Liver (tissue), 9 donors: ENCODE measurements around the gene TCEA2. TPM values are rescaled to one million over a fixed set of nuclear protein-coding genes. Genes with fewer than 3 reads are reported as not detected.

Source experiments
- DNase-seq: peaks from one replicate; pipeline ENCODE4 v3.0.0-alpha.2; 2017; ENCODE audit warnings: low spot score
- H3K27ac ChIP-seq, 2 donors: one replicate each; pipeline ENCODE4 v1.7.0; 2013; ENCODE audit warnings: inconsistent platforms in 2 of 2, low read length in 2 of 2, control low read depth in 1 of 2, low read depth in 1 of 2, mild to moderate bottlenecking in 1 of 2
- H3K27me3 ChIP-seq, 4 donors: one replicate each; pipeline versions ENCODE4 v1.6.1 to v1.7.0; 2013; ENCODE audit warnings: low read length in 3 of 4, inconsistent platforms in 1 of 4, mild to moderate bottlenecking in 1 of 4, moderate library complexity in 1 of 4; ENCODE audit not compliant: control insufficient read depth in 4 of 4, insufficient read depth in 4 of 4
- H3K36me3 ChIP-seq, 4 donors: one replicate each; pipeline versions ENCODE4 v1.6.1 to v1.7.0; 2013; ENCODE audit warnings: low read length in 3 of 4, mild to moderate bottlenecking in 3 of 4, low read depth in 1 of 4, moderate library complexity in 1 of 4; ENCODE audit not compliant: control insufficient read depth in 4 of 4, insufficient read depth in 3 of 4
- H3K4me1 ChIP-seq, 4 donors: one replicate each; pipeline versions ENCODE4 v1.6.1 to v1.7.0; 2013; ENCODE audit warnings: low read length in 3 of 4, mild to moderate bottlenecking in 3 of 4, moderate library complexity in 1 of 4; ENCODE audit not compliant: control insufficient read depth in 4 of 4, insufficient read depth in 4 of 4
- H3K4me3 ChIP-seq, 3 donors: one replicate each; pipeline versions ENCODE4 v1.6.1 to v1.7.0; 2013; ENCODE audit warnings: low read length in 3 of 3, control low read depth in 1 of 3, low read depth in 1 of 3, mild to moderate bottlenecking in 1 of 3
- H3K9ac ChIP-seq, 2 donors: one replicate each; pipeline ENCODE4 v1.7.0; 2013; ENCODE audit warnings: low read length in 2 of 2, mild to moderate bottlenecking in 2 of 2, moderate library complexity in 2 of 2, control low read depth in 1 of 2, low read depth in 1 of 2
- H3K9me3 ChIP-seq, 4 donors: one replicate each; pipeline versions ENCODE4 v1.6.1 to v1.7.0; 2013; ENCODE audit warnings: low read length in 3 of 4; ENCODE audit not compliant: control insufficient read depth in 4 of 4
- EGR1 ChIP-seq, 2 donors: IDR thresholded peaks; 2 replicates each; pipeline ENCODE4 v1.6.1; 2016 to 2018; ENCODE audit warnings: antibody characterized with exemption in 2 of 2, low read depth in 2 of 2
- FOXA2 ChIP-seq: IDR thresholded peaks from 2 replicates; pipeline ENCODE4 v1.6.1; 2016; ENCODE audit warnings: antibody characterized with exemption
- GABPA ChIP-seq, 2 donors: IDR thresholded peaks in 1 of 2; conservative IDR thresholded peaks in 1 of 2; 2 replicates each; pipeline ENCODE4 v1.6.1; 2016; ENCODE audit warnings: antibody characterized with exemption in 2 of 2, mild to moderate bottlenecking in 1 of 2, moderate library complexity in 1 of 2
- HNF4A ChIP-seq, 2 donors: conservative IDR thresholded peaks; 2 replicates each; pipeline ENCODE4 v1.6.1; 2016; ENCODE audit warnings: antibody characterized with exemption in 2 of 2, mild to moderate bottlenecking in 2 of 2
- HNF4G ChIP-seq: IDR thresholded peaks from 2 replicates; pipeline ENCODE4 v1.6.1; 2016; ENCODE audit warnings: antibody characterized with exemption
- JUND ChIP-seq, 2 donors: IDR thresholded peaks; 2 replicates each; pipeline ENCODE4 v1.6.1; 2016; ENCODE audit warnings: antibody characterized with exemption in 2 of 2
- NR2F2 ChIP-seq: IDR thresholded peaks from 2 replicates; pipeline ENCODE4 v1.6.1; 2016; ENCODE audit warnings: antibody characterized with exemption
- RAD21 ChIP-seq, 2 donors: IDR thresholded peaks; 2 replicates each; pipeline ENCODE4 v1.6.1; 2016; ENCODE audit warnings: antibody characterized with exemption in 2 of 2, mild to moderate bottlenecking in 2 of 2
- RXRA ChIP-seq, 2 donors: IDR thresholded peaks; 2 replicates each; pipeline ENCODE4 v1.6.1; 2017 to 2018; ENCODE audit warnings: antibody characterized with exemption in 2 of 2, mild to moderate bottlenecking in 1 of 2
- SP1 ChIP-seq: IDR thresholded peaks from 2 replicates; pipeline ENCODE4 v1.6.1; 2018; ENCODE audit warnings: antibody characterized with exemption, mild to moderate bottlenecking
- TAF1 ChIP-seq: conservative IDR thresholded peaks from 2 replicates; pipeline ENCODE4 v1.6.1; 2016; ENCODE audit warnings: antibody characterized with exemption, mild to moderate bottlenecking
- ZBTB33 ChIP-seq: IDR thresholded peaks from 2 replicates; pipeline ENCODE4 v1.6.1; 2016; ENCODE audit warnings: antibody characterized with exemption
- WGBS: extraction: QIAGEN DNeasy Blood & Tissue Kit; methylation state at CpG from one replicate; pipeline ENCODE4 v1.1.7; 2013; 5-methylcytosine and 5-hydroxymethylcytosine counted together
- polyA plus RNA-seq, 2 donors: library from polyadenylated mRNA; stranded (reverse) in 1 of 2; unstranded in 1 of 2; fragments of 200-250 nt in 1 of 2; fragments of >200 nt in 1 of 2; fragmentation: Nextera tagmentation in 1 of 2; extraction: Ambion mirVana in 1 of 2; gene quantifications; one replicate each; pipeline versions ENCODE4 v1.2.1 to v1.2.3, GENCODE V29; 2013 to 2015
- total RNA-seq, 2 donors: library from RNA; depleted of rRNA; stranded (reverse); fragments of >200 nt; gene quantifications; one replicate each; pipeline ENCODE4 v1.2.3, GENCODE V29; 2014
- TF ChIP-seq, protein P1 (sequence below): IDR thresholded peaks from 2 replicates; pipeline ENCODE4 v1.6.1; 2016; ENCODE audit warnings: antibody characterized with exemption, mild to moderate bottlenecking
- TF ChIP-seq, protein P2 (sequence below): fragments of 150-350 bp; IDR thresholded peaks from 2 replicates; pipeline ENCODE4 v1.5.1; 2017; ENCODE audit warnings: improper control_type of control experiment, low read depth, low read length; ENCODE audit not compliant: missing input control
- TF ChIP-seq, protein P3 (sequence below): IDR thresholded peaks from 2 replicates; pipeline ENCODE4 v1.6.1; 2016; ENCODE audit warnings: antibody characterized with exemption
- donor health status: healthy.
- donor health status: healthy.
- donor health status: healthy.
- donor health status: healthy.
- donor health status: healthy.

TCEA2 gene
- total and polyA plus RNA-seq, 4 donors = 4.6 to 22.6 (median 11.8) TPM

DNA sequence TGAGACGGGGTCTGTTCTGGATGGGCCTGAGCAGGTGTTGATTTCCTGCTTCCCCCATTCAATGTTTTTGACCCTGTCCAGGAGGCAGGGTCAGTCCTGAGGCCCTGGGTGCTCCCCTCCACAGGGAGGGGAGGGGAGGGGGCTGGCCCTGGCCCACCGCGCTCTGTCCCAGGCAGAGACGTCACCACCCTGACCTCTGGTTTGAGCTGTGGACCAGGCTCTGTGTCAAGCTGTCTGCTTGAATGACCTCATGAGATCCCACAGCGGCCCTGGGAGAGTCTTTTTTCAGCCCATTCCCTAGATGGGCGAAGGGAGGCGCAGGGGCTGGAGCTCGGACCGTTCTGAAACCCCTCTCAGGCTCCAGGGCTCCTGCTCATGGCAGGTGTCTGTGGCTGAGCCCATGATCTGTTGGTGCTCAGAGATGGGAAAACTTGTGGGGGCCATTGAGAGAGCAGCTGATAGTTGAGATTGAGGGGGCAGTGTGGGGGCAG lies 30.1 kb downstream of the TCEA2 start:
- Histone ChIP-seq H3K4me3 (no peak overlapping the region), H3K27me3 (peaks cover 0 to 2% (median 0%) of the 10 kb centered on the region in 4 donors), H3K27ac (no peak overlapping the region), H3K9me3 (no peaks in the 10 kb centered on the region), H3K4me1 (no peaks in the 10 kb centered on the region), H3K36me3 (no peaks in the 10 kb centered on the region), H3K9ac (no peak overlapping the region)
- TF ChIP-seq JUND (IDR thresholded peaks at IDR 0.05) (no peak), RXRA (IDR thresholded peaks at IDR 0.05) (no peak), GABPA (IDR thresholded peaks at IDR 0.05 in 1 of 2, conservative IDR thresholded peaks at IDR 0.05 in 1 of 2) (no peak), ZBTB33 (no peak), FOXA2 (no peak), HNF4A (conservative IDR thresholded peaks at IDR 0.05) (no peak), EGR1 (IDR thresholded peaks at IDR 0.05; ENCODE audit: low read depth in 2 of 2) (no peak), TAF1 (no peak), HNF4G (no peak), SP1 (no peak)
- TF ChIP-seq, protein P1, sequence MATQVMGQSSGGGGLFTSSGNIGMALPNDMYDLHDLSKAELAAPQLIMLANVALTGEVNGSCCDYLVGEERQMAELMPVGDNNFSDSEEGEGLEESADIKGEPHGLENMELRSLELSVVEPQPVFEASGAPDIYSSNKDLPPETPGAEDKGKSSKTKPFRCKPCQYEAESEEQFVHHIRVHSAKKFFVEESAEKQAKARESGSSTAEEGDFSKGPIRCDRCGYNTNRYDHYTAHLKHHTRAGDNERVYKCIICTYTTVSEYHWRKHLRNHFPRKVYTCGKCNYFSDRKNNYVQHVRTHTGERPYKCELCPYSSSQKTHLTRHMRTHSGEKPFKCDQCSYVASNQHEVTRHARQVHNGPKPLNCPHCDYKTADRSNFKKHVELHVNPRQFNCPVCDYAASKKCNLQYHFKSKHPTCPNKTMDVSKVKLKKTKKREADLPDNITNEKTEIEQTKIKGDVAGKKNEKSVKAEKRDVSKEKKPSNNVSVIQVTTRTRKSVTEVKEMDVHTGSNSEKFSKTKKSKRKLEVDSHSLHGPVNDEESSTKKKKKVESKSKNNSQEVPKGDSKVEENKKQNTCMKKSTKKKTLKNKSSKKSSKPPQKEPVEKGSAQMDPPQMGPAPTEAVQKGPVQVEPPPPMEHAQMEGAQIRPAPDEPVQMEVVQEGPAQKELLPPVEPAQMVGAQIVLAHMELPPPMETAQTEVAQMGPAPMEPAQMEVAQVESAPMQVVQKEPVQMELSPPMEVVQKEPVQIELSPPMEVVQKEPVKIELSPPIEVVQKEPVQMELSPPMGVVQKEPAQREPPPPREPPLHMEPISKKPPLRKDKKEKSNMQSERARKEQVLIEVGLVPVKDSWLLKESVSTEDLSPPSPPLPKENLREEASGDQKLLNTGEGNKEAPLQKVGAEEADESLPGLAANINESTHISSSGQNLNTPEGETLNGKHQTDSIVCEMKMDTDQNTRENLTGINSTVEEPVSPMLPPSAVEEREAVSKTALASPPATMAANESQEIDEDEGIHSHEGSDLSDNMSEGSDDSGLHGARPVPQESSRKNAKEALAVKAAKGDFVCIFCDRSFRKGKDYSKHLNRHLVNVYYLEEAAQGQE = no peak
- TF ChIP-seq, protein P2, sequence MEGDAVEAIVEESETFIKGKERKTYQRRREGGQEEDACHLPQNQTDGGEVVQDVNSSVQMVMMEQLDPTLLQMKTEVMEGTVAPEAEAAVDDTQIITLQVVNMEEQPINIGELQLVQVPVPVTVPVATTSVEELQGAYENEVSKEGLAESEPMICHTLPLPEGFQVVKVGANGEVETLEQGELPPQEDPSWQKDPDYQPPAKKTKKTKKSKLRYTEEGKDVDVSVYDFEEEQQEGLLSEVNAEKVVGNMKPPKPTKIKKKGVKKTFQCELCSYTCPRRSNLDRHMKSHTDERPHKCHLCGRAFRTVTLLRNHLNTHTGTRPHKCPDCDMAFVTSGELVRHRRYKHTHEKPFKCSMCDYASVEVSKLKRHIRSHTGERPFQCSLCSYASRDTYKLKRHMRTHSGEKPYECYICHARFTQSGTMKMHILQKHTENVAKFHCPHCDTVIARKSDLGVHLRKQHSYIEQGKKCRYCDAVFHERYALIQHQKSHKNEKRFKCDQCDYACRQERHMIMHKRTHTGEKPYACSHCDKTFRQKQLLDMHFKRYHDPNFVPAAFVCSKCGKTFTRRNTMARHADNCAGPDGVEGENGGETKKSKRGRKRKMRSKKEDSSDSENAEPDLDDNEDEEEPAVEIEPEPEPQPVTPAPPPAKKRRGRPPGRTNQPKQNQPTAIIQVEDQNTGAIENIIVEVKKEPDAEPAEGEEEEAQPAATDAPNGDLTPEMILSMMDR = no peak
- TF ChIP-seq, protein P3, sequence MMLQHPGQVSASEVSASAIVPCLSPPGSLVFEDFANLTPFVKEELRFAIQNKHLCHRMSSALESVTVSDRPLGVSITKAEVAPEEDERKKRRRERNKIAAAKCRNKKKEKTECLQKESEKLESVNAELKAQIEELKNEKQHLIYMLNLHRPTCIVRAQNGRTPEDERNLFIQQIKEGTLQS = no peak
- WGBS = 38% methylated on average over 9 of the region's 9 CpGs
- no peak for DNase-seq

GRCh38 chr20:64095455-64095854 lies 32.5 kb downstream of the TCEA2 start:
- no peak overlapping the region for H3K4me3 ChIP-seq
- no peak for DNase-seq

More at GRCh38 chr20:64095455-64095854, 32.5 kb downstream of the TCEA2 start:
- H3K4me1 ChIP-seq = no peaks in the 10 kb centered on the region
- peaks cover 0 to 4% (median 0%) of the 10 kb centered on the region in 4 donors for H3K27me3 ChIP-seq
- WGBS = 83% methylated on average over 4 of the region's 4 CpGs
- H3K36me3 ChIP-seq = no peaks in the 10 kb centered on the region
- TF ChIP-seq NR2F2 = no peak
- TF ChIP-seq SP1 = no peak
- no peak for TF ChIP-seq TAF1
- TF ChIP-seq RXRA (IDR thresholded peaks at IDR 0.05) = no peak
- TF ChIP-seq RAD21 (IDR thresholded peaks at IDR 0.05) = no peak
- TF ChIP-seq EGR1 (IDR thresholded peaks at IDR 0.05; ENCODE audit: low read depth in 2 of 2) = no peak
- TF ChIP-seq ZBTB33 = no peak
- TF ChIP-seq, protein P3 = no peak
- no peak overlapping the region for H3K27ac ChIP-seq
- no peak overlapping the region for H3K9ac ChIP-seq
- no peaks in the 10 kb centered on the region for H3K9me3 ChIP-seq
